ENCODE data around the gene COL25A1.

The COL25A1 gene

GRCh38 chr4:109164011-109164410 is 138.4 kb downstream of the COL25A1 start:
- no peak overlapping the region for H3K4me3 Mint-ChIP-seq
- no peaks in the 10 kb centered on the region for H3K27me3 Mint-ChIP-seq (ENCODE audit: low read depth)
- no peaks in the 10 kb centered on the region for H3K9me3 Mint-ChIP-seq
- peak overlapping the region; percentile 70 to 76 (median 73) for H3K27ac Mint-ChIP-seq
- H3K4me1 Mint-ChIP-seq: peaks cover 32% of the 10 kb centered on the region
- no peak for TF ChIP-seq CTCF (IDR thresholded peaks at IDR 0.05; ENCODE audit: unreplicated experiment in 3 of 3)
- no peaks in the 10 kb centered on the region for H3K36me3 Mint-ChIP-seq (ENCODE audit: low read depth)

GRCh38 chr4:109163493-109163892 is 139.0 kb downstream of the COL25A1 start:
- H3K9me3 Mint-ChIP-seq: no peaks in the 10 kb centered on the region
- no peaks in the 10 kb centered on the region for H3K36me3 Mint-ChIP-seq (ENCODE audit: low read depth)
- H3K4me1 Mint-ChIP-seq: peaks cover 30% of the 10 kb centered on the region
- H3K27ac Mint-ChIP-seq: no peak overlapping the region
- no peaks in the 10 kb centered on the region for H3K27me3 Mint-ChIP-seq (ENCODE audit: low read depth)
- H3K4me3 Mint-ChIP-seq: no peak overlapping the region
- TF ChIP-seq CTCF (IDR thresholded peaks at IDR 0.05; ENCODE audit: unreplicated experiment in 3 of 3): no peak

- no peak for TF ChIP-seq CTCF (IDR thresholded peaks at IDR 0.05; ENCODE audit: unreplicated experiment in 3 of 3)
- Mint-ChIP-seq H3K27me3 (ENCODE audit: low read depth) (no peaks in the 10 kb centered on the region), H3K27ac (no peak overlapping the region), H3K4me3 (no peak overlapping the region), H3K36me3 (ENCODE audit: low read depth) (no peaks in the 10 kb centered on the region), H3K4me1 (peaks cover 25% of the 10 kb centered on the region), H3K9me3 (no peaks in the 10 kb centered on the region)
These were observed 139.7 kb downstream of the COL25A1 start for GRCh38 chr4:109162759-109163158.

GRCh38 chr4:109160494-109160893 is 142.0 kb downstream of the COL25A1 start:
- Mint-ChIP-seq H3K9me3 (no peaks in the 10 kb centered on the region), H3K4me1 (peaks cover 27% of the 10 kb centered on the region), H3K27ac (no peak overlapping the region), H3K27me3 (ENCODE audit: low read depth) (no peaks in the 10 kb centered on the region), H3K4me3 (no peak overlapping the region), H3K36me3 (ENCODE audit: low read depth) (no peaks in the 10 kb centered on the region)
- TF ChIP-seq CTCF (IDR thresholded peaks at IDR 0.05; ENCODE audit: unreplicated experiment in 3 of 3): no peak

GRCh38 chr4:109157696-109158095 is 144.8 kb downstream of the COL25A1 start:
- H3K4me3 Mint-ChIP-seq: no peak overlapping the region
- no peak overlapping the region for H3K27ac Mint-ChIP-seq
- no peaks in the 10 kb centered on the region for H3K9me3 Mint-ChIP-seq
- H3K4me1 Mint-ChIP-seq: peaks cover 44% of the 10 kb centered on the region
- no peaks in the 10 kb centered on the region for H3K27me3 Mint-ChIP-seq (ENCODE audit: low read depth)
- TF ChIP-seq CTCF (IDR thresholded peaks at IDR 0.05; ENCODE audit: unreplicated experiment in 3 of 3): no peak
- H3K36me3 Mint-ChIP-seq (ENCODE audit: low read depth): no peaks in the 10 kb centered on the region

- no peaks in the 10 kb centered on the region for H3K9me3 Mint-ChIP-seq
- peak overlapping the region in 2 of 3 experiments; percentile 96 to 98 for H3K27ac Mint-ChIP-seq
- H3K36me3 Mint-ChIP-seq (ENCODE audit: low read depth): no peaks in the 10 kb centered on the region
- no peaks in the 10 kb centered on the region for H3K27me3 Mint-ChIP-seq (ENCODE audit: low read depth)
- H3K4me1 Mint-ChIP-seq: peaks cover 47% of the 10 kb centered on the region
- H3K4me3 Mint-ChIP-seq: no peak overlapping the region
- TF ChIP-seq CTCF (IDR thresholded peaks at IDR 0.05; ENCODE audit: unreplicated experiment in 3 of 3): no peak
These were observed 145.3 kb downstream of the COL25A1 start for GRCh38 chr4:109157205-109157604.
